ENCODE results near the gene LRRC74A.

Gene LRRC74A

DNA sequence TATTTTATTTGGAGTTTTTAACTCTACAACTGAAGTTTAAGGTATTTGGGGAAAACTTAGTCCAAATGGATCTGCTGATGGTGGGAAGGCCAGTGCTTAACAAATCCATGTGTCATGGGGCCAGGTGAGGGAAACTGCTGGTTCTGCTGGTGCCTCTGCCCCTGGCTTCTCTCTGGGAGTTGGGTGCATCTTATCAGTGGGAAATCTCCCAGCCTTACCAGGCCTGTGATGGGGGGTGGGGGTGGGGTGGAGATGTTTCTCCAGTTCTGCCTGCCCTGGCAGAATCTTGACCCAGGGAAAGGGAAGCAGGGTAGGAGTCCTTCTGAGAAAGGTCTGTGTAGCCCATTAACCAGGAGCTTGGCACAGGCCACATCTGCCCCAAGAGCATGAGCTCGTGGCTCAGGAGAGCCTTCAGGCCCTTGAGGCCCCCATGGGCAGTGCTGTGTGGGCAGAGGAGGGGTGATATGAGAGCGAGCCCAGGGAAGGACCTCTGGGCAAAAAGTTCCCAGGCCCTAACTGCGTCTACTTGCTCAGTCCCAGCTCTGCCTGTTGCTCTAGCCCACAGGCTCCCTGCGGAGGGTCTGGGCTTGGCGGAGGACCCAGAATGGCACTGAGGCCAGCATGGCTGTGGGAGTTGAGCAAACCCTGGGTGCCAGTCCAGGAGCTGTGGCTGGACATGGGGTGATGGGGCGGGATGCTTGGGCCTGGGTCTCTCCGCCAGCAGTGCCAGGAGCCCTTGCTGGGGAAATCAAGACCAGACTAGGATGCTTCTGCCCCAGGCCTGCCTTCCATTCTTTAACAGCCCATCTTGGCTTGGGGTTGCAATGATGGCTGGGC lies 46.8 kb upstream of the LRRC74A start:
- TF ChIP-seq SIN3A (IDR thresholded peaks at IDR 0.05; ENCODE audit: borderline replicate concordance, insufficient read depth, low read length) (no peak), TAF1 (IDR thresholded peaks at IDR 0.05; ENCODE audit: borderline replicate concordance, insufficient read depth, low read length) (no peak), POLR2AphosphoS5 (IDR thresholded peaks at IDR 0.05; ENCODE audit: low read depth, low read length) (no peak), REST (IDR thresholded peaks at IDR 0.05; ENCODE audit: insufficient read depth in 1 of 2, low read depth in 2 of 2, low read length in 2 of 2) (no peak), FOXP2 (optimal IDR thresholded peaks at IDR 0.05; ENCODE audit: borderline replicate concordance, extremely low read depth, extremely low read length, insufficient read depth) (no peak)

DNA sequence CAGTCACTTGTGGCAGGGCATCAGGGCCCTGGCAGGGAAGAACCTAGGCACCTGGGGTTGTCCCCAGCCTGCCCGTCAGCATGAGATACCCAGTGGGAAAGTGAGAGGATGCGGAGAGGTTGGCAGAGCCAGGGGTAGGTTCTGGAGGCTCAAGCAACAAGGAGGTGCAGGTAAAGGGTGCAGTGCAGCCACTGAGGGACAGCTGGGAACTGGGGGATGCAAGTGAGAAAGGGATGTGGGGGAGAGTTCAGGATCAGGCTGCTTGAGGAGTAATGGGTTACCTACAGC lies 46.2 kb upstream of the LRRC74A start:
- TF ChIP-seq SIN3A (IDR thresholded peaks at IDR 0.05; ENCODE audit: borderline replicate concordance, insufficient read depth, low read length) (no peak), REST (IDR thresholded peaks at IDR 0.05; ENCODE audit: insufficient read depth in 1 of 2, low read depth in 2 of 2, low read length in 2 of 2) (no peak), TAF1 (IDR thresholded peaks at IDR 0.05; ENCODE audit: borderline replicate concordance, insufficient read depth, low read length) (no peak), POLR2AphosphoS5 (IDR thresholded peaks at IDR 0.05; ENCODE audit: low read depth, low read length) (no peak), FOXP2 (optimal IDR thresholded peaks at IDR 0.05; ENCODE audit: borderline replicate concordance, extremely low read depth, extremely low read length, insufficient read depth) (no peak)

GRCh38 chr14:76780360-76780759 lies 45.8 kb upstream of the LRRC74A start:
- TF ChIP-seq TAF1 (IDR thresholded peaks at IDR 0.05; ENCODE audit: borderline replicate concordance, insufficient read depth, low read length) (no peak), SIN3A (IDR thresholded peaks at IDR 0.05; ENCODE audit: borderline replicate concordance, insufficient read depth, low read length) (no peak), REST (IDR thresholded peaks at IDR 0.05; ENCODE audit: insufficient read depth in 1 of 2, low read depth in 2 of 2, low read length in 2 of 2) (no peak), POLR2AphosphoS5 (IDR thresholded peaks at IDR 0.05; ENCODE audit: low read depth, low read length) (no peak)

GRCh38 chr14:76780875-76781647 lies 45.1 kb upstream of the LRRC74A start:
- TF ChIP-seq TAF1 (IDR thresholded peaks at IDR 0.05; ENCODE audit: borderline replicate concordance, insufficient read depth, low read length), result no peak
- TF ChIP-seq SIN3A (IDR thresholded peaks at IDR 0.05; ENCODE audit: borderline replicate concordance, insufficient read depth, low read length), result no peak
- TF ChIP-seq POLR2AphosphoS5 (IDR thresholded peaks at IDR 0.05; ENCODE audit: low read depth, low read length), result no peak
- TF ChIP-seq FOXP2 (optimal IDR thresholded peaks at IDR 0.05; ENCODE audit: borderline replicate concordance, extremely low read depth, extremely low read length, insufficient read depth), result no peak
- TF ChIP-seq REST (IDR thresholded peaks at IDR 0.05; ENCODE audit: insufficient read depth in 1 of 2, low read depth in 2 of 2, low read length in 2 of 2), result no peak
